K562 (cell line): Measurements from ENCODE around the gene TMEM164. TPM values are rescaled to one million over a fixed set of nuclear protein-coding genes. Genes with fewer than 3 reads are reported as not detected.

ENCODE experiments used
- ATAC-seq: fragments of 200-7000 bp; cut with Tn5 transposase; 3 replicates; pipeline ENCODE4 v1.9.1; 2020; ENCODE audit warnings: moderate library complexity
- BruUV-seq: library from RNA; stranded (reverse); fragments of 400-500 nt; replicated peaks from 2 replicates; lab custom pipeline; 2021; lab: Mats Ljungman, UMichigan
- CTCF ChIA-PET: fragments of 300-600 bp; formaldehyde crosslinking; extraction: SDS; loops from one replicate; lab custom pipeline; 2021; ENCODE audit warnings: low intra/inter-chr PET ratio; lab: Yijun Ruan, JAX
- POLR2A ChIA-PET: fragments of 300-600, 350-650 bp; sonication (Branson Sonifier 250); formaldehyde crosslinking; extraction: SDS; loops from one replicate; lab custom pipeline; 2021; ENCODE audit warnings: antibody characterized with exemption, inconsistent platforms; lab: Yijun Ruan, JAX
- DNase-seq, 4 experiments: peaks; one replicate each; pipeline versions ENCODE4 v3.0.0 to v3.0.0-alpha.2; 2011 to 2018; ENCODE audit warnings: low spot score in 3 of 4, mixed read lengths in 3 of 4; ENCODE audit errors: extremely low read depth in 1 of 4
- FAIRE-seq: peaks from 2 replicates; lab custom pipeline; 2011; peaks lifted over from hg19 to GRCh38; lab: Jason Lieb, UNC
- H2AFZ ChIP-seq: 2 replicates; pipeline ENCODE4 v1.6.0; 2011; ENCODE audit warnings: low read depth, low read length, control low read depth, inconsistent platforms
- H3K27ac ChIP-seq: fragments of 200-600 bp; 3 replicates; pipeline ENCODE4 v1.8.0; 2011; ENCODE audit warnings: low read depth, mild to moderate bottlenecking, control low read depth, inconsistent platforms, low read length, moderate library complexity, mixed read lengths; ENCODE audit errors: extremely low read depth
- H3K27me3 ChIP-seq, 2 experiments: fragments of 300-600 bp in 1 of 2; 2 replicates in 1 of 2; 3 replicates in 1 of 2; pipeline versions ENCODE4 v1.6.0 to v1.8.0; 2011; ENCODE audit warnings: inconsistent platforms in 2 of 2, low read length in 2 of 2, mild to moderate bottlenecking in 1 of 2, mixed read lengths in 1 of 2, moderate library complexity in 1 of 2; ENCODE audit not compliant: control insufficient read depth in 2 of 2, insufficient read depth in 2 of 2
- H3K36me3 ChIP-seq: fragments of 300-600 bp; 3 replicates; pipeline ENCODE4 v1.8.0; 2011; ENCODE audit warnings: mild to moderate bottlenecking, low read length, inconsistent platforms; ENCODE audit not compliant: control insufficient read depth, insufficient read depth
- H3K4me1 ChIP-seq, 2 experiments: fragments of 200-600 bp in 1 of 2; replicated peaks in 1 of 2; 2 replicates in 1 of 2; 3 replicates in 1 of 2; pipeline versions ENCODE4 v1.5.1 to v1.8.0; 2011; ENCODE audit warnings: inconsistent platforms in 2 of 2, low read length in 2 of 2, mild to moderate bottlenecking in 1 of 2, mixed read lengths in 1 of 2, moderate library complexity in 1 of 2; ENCODE audit not compliant: control insufficient read depth in 2 of 2, insufficient read depth in 2 of 2
- H3K4me2 ChIP-seq: 2 replicates; pipeline ENCODE4 v1.6.1; 2011; ENCODE audit warnings: low read length, control low read depth, inconsistent platforms, mixed read lengths; ENCODE audit not compliant: insufficient read depth
- H3K4me3 ChIP-seq: fragments of 200-600 bp; sonication (generic), shearing (Covaris generic); 2 replicates; pipeline ENCODE4 v1.5.1; 2016; ENCODE audit warnings: control low read depth, inconsistent platforms
- H3K79me2 ChIP-seq: fragments of 200-600 bp; 3 replicates; pipeline ENCODE4 v1.8.0; 2011; ENCODE audit warnings: low read length, inconsistent platforms; ENCODE audit not compliant: control insufficient read depth, insufficient read depth
- H3K9ac ChIP-seq, 2 experiments: 2 replicates each; pipeline versions ENCODE4 v1.6.0 to v1.6.1; 2011; ENCODE audit warnings: low read depth in 2 of 2, low read length in 2 of 2, control low read depth in 1 of 2, inconsistent platforms in 1 of 2, mild to moderate bottlenecking in 1 of 2, mixed read lengths in 1 of 2; ENCODE audit not compliant: insufficient read depth in 1 of 2
- H3K9me1 ChIP-seq: one replicate; pipeline ENCODE4 v1.6.0; 2011; ENCODE audit warnings: inconsistent platforms, mild to moderate bottlenecking, low read length, moderate library complexity; ENCODE audit not compliant: control insufficient read depth, insufficient read depth
- H3K9me3 ChIP-seq: replicated peaks from 2 replicates; pipeline ENCODE4 v1.5.1; 2011; ENCODE audit warnings: low read depth, low read length, inconsistent platforms; ENCODE audit not compliant: control insufficient read depth, insufficient read depth
- H4K20me1 ChIP-seq: replicated peaks from 2 replicates; pipeline ENCODE4 v1.6.1; 2011; ENCODE audit warnings: low read length, inconsistent platforms, mixed read lengths; ENCODE audit not compliant: control insufficient read depth, insufficient read depth
- BMI1 ChIP-seq: fragments of 150-350 bp; IDR thresholded peaks from 2 replicates; pipeline ENCODE4 v1.6.1; 2014; ENCODE audit warnings: low read length
- FUS ChIP-seq: fragments of 200-400 bp; formaldehyde crosslinking; optimal IDR thresholded peaks from 2 replicates; pipeline ENCODE3; 2017; ENCODE audit warnings: low read depth, low read length
- GATAD2B ChIP-seq: fragments of 450-650 bp; IDR thresholded peaks from 2 replicates; pipeline ENCODE4 v1.6.1; 2017; ENCODE audit warnings: mild to moderate bottlenecking, borderline replicate concordance
- HDAC3 ChIP-seq: fragments of 450-650 bp; IDR thresholded peaks from 2 replicates; pipeline ENCODE4 v1.6.1; 2018; ENCODE audit warnings: borderline replicate concordance, mild to moderate bottlenecking, moderate library complexity; ENCODE audit not compliant: partially characterized antibody
- NCOA1 ChIP-seq: fragments of 450-650 bp; IDR thresholded peaks from 2 replicates; pipeline ENCODE4 v1.6.1; 2016; ENCODE audit warnings: low read depth
- PCBP2 ChIP-seq: fragments of 200-400 bp; formaldehyde crosslinking; IDR thresholded peaks from 2 replicates; pipeline ENCODE4 v1.6.1; 2018; ENCODE audit warnings: low read length, low read depth, mild to moderate bottlenecking, moderate library complexity; ENCODE audit not compliant: poor library complexity, severe bottlenecking
- POU5F1 ChIP-seq: fragments of 150-350 bp; IDR thresholded peaks from 2 replicates; pipeline ENCODE4 v1.6.1; 2014; ENCODE audit warnings: borderline replicate concordance, low read length, low read depth, mild to moderate bottlenecking; ENCODE audit not compliant: partially characterized antibody
- SUPT5H ChIP-seq: fragments of 450-650 bp; IDR thresholded peaks from 2 replicates; pipeline ENCODE4 v1.6.1; 2016
- TAF1 ChIP-seq: IDR thresholded peaks from 2 replicates; pipeline ENCODE4 v1.6.1; 2011; ENCODE audit warnings: mild to moderate bottlenecking, low read length, moderate library complexity; ENCODE audit not compliant: insufficient read depth, control insufficient read depth, severe bottlenecking; ENCODE audit errors: extremely low read depth
- TEAD1 ChIP-seq, 2 experiments: fragments of 450-650 bp in 1 of 2; sonication (generic) in 1 of 2; formaldehyde crosslinking; IDR thresholded peaks; 2 replicates each; pipeline versions ENCODE4 v1.4.0 to v1.8.0; 2020 to 2022; ENCODE audit warnings: mild to moderate bottlenecking in 2 of 2, missing genetic modification reagents in 1 of 2
- ZNF175 ChIP-seq: fragments of 200-800 bp; sonication (Bioruptor generic); IDR thresholded peaks from 2 replicates; pipeline ENCODE4 v1.6.1; 2016; ENCODE audit warnings: low read depth, mild to moderate bottlenecking, missing genetic modification characterization, missing compliant biosample characterization
- WGBS: fragments of 100-300 bp; shearing (Covaris generic); methylation state at CpG from one replicate; pipeline ENCODE4 v1.1.6; 2016; ENCODE audit warnings: low coverage, mixed read lengths; ENCODE audit not compliant: insufficient coverage; ENCODE audit errors: missing lambda C conversion rate; 5-methylcytosine and 5-hydroxymethylcytosine counted together
- in situ Hi-C: fragments of 300-500 bp; cut with MboI; formaldehyde crosslinking; loops from 4 replicates; pipeline ENCODE4 v1.15.0; 2018; ENCODE audit warnings: inconsistent platforms, mixed read lengths
- intact Hi-C: fragments of 100-400 bp; cut with micrococcal nuclease; formaldehyde crosslinking; loops from 2 replicates; pipeline ENCODE4 v1.14.2; 2022
- polyA plus RNA-seq, 8 experiments: library from polyadenylated mRNA; depleted of rRNA in 4 of 8; stranded (reverse) in 5 of 8; unstranded in 3 of 8; fragments of >200 nt; fragmentation: Nextera tagmentation in 2 of 8; fragmentation: Illumina TruSeq in 1 of 8; extraction: Ambion mirVana in 2 of 8; extraction: Trizol in 1 of 8; gene quantifications; 2 replicates each; pipeline versions ENCODE4 v1.2.1 to v1.2.3, GENCODE V29; 2011 to 2014; ENCODE audit warnings: inconsistent platforms in 1 of 8, missing spikeins in 1 of 8
- total RNA-seq, 7 experiments: library from RNA; depleted of rRNA in 6 of 7; stranded (reverse); fragments of >200 nt in 6 of 7; fragmentation: Illumina TruSeq in 2 of 7; extraction: Trizol in 2 of 7; gene quantifications; 2 replicates each; pipeline versions ENCODE4 v1.2.1 to v1.2.3, GENCODE V29; 2011 to 2021; ENCODE audit warnings: low replicate concordance in 1 of 7
- TF ChIP-seq, protein P1 (sequence below): fragments of 450-650 bp; formaldehyde crosslinking; IDR thresholded peaks from 2 replicates; pipeline ENCODE4 v1.4.0; 2022; ENCODE audit warnings: missing genetic modification characterization
- TF ChIP-seq, protein P2 (sequence below): fragments of 450-650 bp; IDR thresholded peaks from 2 replicates; pipeline ENCODE4 v1.6.1; 2016; ENCODE audit warnings: mild to moderate bottlenecking

The TMEM164 gene
- total and polyA plus RNA-seq, 9 of the 15 experiments (the other 6 are each of a cell fraction or from before 2014, with no cell fraction given), result 2.4 to 57.3 (median 23.1) TPM

DNA sequence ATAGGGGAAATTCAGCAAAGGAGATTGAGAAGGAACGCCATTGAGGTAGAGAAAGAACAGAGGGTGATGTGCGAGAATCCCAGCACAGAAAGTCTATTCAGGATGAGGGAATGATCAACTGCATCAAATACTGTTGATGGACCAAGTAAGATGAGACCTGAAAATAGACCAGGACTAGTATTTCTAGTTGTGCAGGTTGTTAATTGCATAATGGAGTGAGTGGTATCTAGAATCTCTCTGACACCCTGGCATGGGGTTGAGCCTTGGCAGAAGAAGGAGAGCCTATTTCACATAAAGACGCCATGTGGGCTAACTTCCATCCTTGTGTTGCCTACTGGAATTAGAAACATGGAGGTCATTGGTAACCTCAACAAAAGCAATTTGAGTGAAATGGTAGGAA is 135.6 kb downstream of the TMEM164 start:
- no peak overlapping the region for H3K4me3 ChIP-seq
- H4K20me1 ChIP-seq, result no peaks in the 10 kb centered on the region
- intact Hi-C loops, result no loop called here
- H3K9ac ChIP-seq, result no peak overlapping the region
- DNase-seq, result no peak
- peaks cover 6% of the 10 kb centered on the region; the same call in 2 of the 3 replicates for H3K36me3 ChIP-seq
- 93% methylated on average over 3 of the region's 3 CpGs for WGBS
- H3K27ac ChIP-seq, result no peak overlapping the region
- H3K27me3 ChIP-seq, result no peaks in the 10 kb centered on the region
- no TSS peak for BruUV-seq
- no peaks in the 10 kb centered on the region; the same call in 1 of the 2 replicates for H3K9me3 ChIP-seq
- no peak overlapping the region for H2AFZ ChIP-seq
- POLR2A ChIA-PET, result no interaction called here
- peaks cover 3% of the 10 kb centered on the region for H3K9me1 ChIP-seq
- TF ChIP-seq GATAD2B, result no peak
- no peak for TF ChIP-seq SUPT5H
- TF ChIP-seq NCOA1, result no peak
- TF ChIP-seq, protein P1, sequence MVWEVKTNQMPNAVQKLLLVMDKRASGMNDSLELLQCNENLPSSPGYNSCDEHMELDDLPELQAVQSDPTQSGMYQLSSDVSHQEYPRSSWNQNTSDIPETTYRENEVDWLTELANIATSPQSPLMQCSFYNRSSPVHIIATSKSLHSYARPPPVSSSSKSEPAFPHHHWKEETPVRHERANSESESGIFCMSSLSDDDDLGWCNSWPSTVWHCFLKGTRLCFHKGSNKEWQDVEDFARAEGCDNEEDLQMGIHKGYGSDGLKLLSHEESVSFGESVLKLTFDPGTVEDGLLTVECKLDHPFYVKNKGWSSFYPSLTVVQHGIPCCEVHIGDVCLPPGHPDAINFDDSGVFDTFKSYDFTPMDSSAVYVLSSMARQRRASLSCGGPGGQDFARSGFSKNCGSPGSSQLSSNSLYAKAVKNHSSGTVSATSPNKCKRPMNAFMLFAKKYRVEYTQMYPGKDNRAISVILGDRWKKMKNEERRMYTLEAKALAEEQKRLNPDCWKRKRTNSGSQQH (CRISPR knock-in tag), result no peak
- no peak for TF ChIP-seq PCBP2
- no peak for TF ChIP-seq TEAD1 (CRISPR knock-in tag; IDR thresholded peaks at IDR 0.05)
- no peak for TF ChIP-seq TAF1
- TF ChIP-seq HDAC3, result no peak
- TF ChIP-seq ZNF175 (CRISPR knock-in tag), result no peak
- no peak for TF ChIP-seq POU5F1
- TF ChIP-seq, protein P2, sequence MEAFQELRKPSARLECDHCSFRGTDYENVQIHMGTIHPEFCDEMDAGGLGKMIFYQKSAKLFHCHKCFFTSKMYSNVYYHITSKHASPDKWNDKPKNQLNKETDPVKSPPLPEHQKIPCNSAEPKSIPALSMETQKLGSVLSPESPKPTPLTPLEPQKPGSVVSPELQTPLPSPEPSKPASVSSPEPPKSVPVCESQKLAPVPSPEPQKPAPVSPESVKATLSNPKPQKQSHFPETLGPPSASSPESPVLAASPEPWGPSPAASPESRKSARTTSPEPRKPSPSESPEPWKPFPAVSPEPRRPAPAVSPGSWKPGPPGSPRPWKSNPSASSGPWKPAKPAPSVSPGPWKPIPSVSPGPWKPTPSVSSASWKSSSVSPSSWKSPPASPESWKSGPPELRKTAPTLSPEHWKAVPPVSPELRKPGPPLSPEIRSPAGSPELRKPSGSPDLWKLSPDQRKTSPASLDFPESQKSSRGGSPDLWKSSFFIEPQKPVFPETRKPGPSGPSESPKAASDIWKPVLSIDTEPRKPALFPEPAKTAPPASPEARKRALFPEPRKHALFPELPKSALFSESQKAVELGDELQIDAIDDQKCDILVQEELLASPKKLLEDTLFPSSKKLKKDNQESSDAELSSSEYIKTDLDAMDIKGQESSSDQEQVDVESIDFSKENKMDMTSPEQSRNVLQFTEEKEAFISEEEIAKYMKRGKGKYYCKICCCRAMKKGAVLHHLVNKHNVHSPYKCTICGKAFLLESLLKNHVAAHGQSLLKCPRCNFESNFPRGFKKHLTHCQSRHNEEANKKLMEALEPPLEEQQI, result no peak
- TF ChIP-seq BMI1, result no peak
- TF ChIP-seq FUS, result no peak
- TF ChIP-seq, all 486 proteins: peak for 0
- peaks cover 7 to 8% of the 10 kb centered on the region in 2 experiments; a peak in 4 of 5 replicates for H3K4me1 ChIP-seq
- FAIRE-seq (no peak), ATAC-seq (no peak)
- in situ Hi-C loops, result no loop called here
- no peak overlapping the region for H3K4me2 ChIP-seq
- no peaks in the 10 kb centered on the region; the same call in 1 of the 3 replicates for H3K79me2 ChIP-seq
- CTCF ChIA-PET, result no interaction called here
